Forelimb muscle (tissue), 1 donor: ENCODE data around the gene OR13J1. TPM values are rescaled to one million over a fixed set of nuclear protein-coding genes. Genes with fewer than 3 reads are reported as not detected.

ENCODE experiments used
- DNase-seq: peaks from one replicate; pipeline ENCODE4 v3.0.0-alpha.2; 2013; ENCODE audit warnings: low read depth
- polyA plus RNA-seq: library from polyadenylated mRNA; unstranded; fragments of 120-200 nt; gene quantifications from one replicate; pipeline ENCODE4 v1.2.1, GENCODE V29; 2013; ENCODE audit not compliant: insufficient read length

The OR13J1 gene
- polyA plus RNA-seq, 1 donor: 0.10 TPM

GRCh38 chr9:35859310-35859989 is 10.8 kb downstream of the OR13J1 start:
- DNase-seq: no peak

GRCh38 chr9:35858458-35858857 is 11.7 kb downstream of the OR13J1 start:
- DNase-seq: no peak

GRCh38 chr9:35856882-35857281 is 13.3 kb downstream of the OR13J1 start:
- DNase-seq: no peak

GRCh38 chr9:35856206-35856605 is 14.0 kb downstream of the OR13J1 start:
- no peak for DNase-seq

- DNase-seq: no peak
Measured at GRCh38 chr9:35854091-35854762, 16.0 kb downstream of the OR13J1 start.

- no peak for DNase-seq
Measured at GRCh38 chr9:35852876-35853865, 17.0 kb downstream of the OR13J1 start.

- DNase-seq: no peak
Measured at GRCh38 chr9:35852267-35852815, 17.9 kb downstream of the OR13J1 start.

GRCh38 chr9:35847792-35848572 is 22.2 kb downstream of the OR13J1 start:
- DNase-seq: no peak

- DNase-seq: no peak
Measured at GRCh38 chr9:35845824-35846771, 24.1 kb downstream of the OR13J1 start.

GRCh38 chr9:35844628-35845270 is 25.5 kb downstream of the OR13J1 start:
- peak; percentile 91 for DNase-seq

- DNase-seq: no peak
Measured at GRCh38 chr9:35842795-35843194, 27.4 kb downstream of the OR13J1 start.

- no peak for DNase-seq
Measured at GRCh38 chr9:35842020-35842745, 28.0 kb downstream of the OR13J1 start.

- no peak for DNase-seq
Measured at GRCh38 chr9:35841645-35841900, 28.6 kb downstream of the OR13J1 start.

- DNase-seq: no peak
Measured at GRCh38 chr9:35840881-35841644, 29.1 kb downstream of the OR13J1 start.

GRCh38 chr9:35839926-35840325 is 30.3 kb downstream of the OR13J1 start:
- no peak for DNase-seq

GRCh38 chr9:35836595-35836994 is 33.6 kb downstream of the OR13J1 start:
- DNase-seq: no peak

- no peak for DNase-seq
Measured at GRCh38 chr9:35835766-35836165, 34.4 kb downstream of the OR13J1 start.

GRCh38 chr9:35835216-35835632 is 35.0 kb downstream of the OR13J1 start:
- DNase-seq: no peak
